Left ventricle myocardium inferior (tissue), 1 donor: ENCODE data around the gene GRIK4. TPM values are rescaled to one million over a fixed set of nuclear protein-coding genes. Genes with fewer than 3 reads are reported as not detected.

Experiments
- DNase-seq: peaks from one replicate; pipeline ENCODE4 v3.0.0-alpha.2; 2020
- H3K27ac ChIP-seq: fragments of 200-600 bp; replicated peaks from 2 replicates; pipeline ENCODE4 v1.8.0; 2021
- H3K27me3 ChIP-seq: fragments of 200-600 bp; 2 replicates; pipeline ENCODE4 v1.8.0; 2021; ENCODE audit warnings: low read depth
- H3K36me3 ChIP-seq: fragments of 200-600 bp; 2 replicates; pipeline ENCODE4 v1.8.0; 2021
- H3K4me1 ChIP-seq: fragments of 200-600 bp; 2 replicates; pipeline ENCODE4 v1.8.0; 2021
- H3K4me3 ChIP-seq: fragments of 200-600 bp; 2 replicates; pipeline ENCODE4 v1.8.0; 2021; ENCODE audit warnings: mild to moderate bottlenecking, moderate library complexity
- H3K9me3 ChIP-seq: fragments of 200-600 bp; replicated peaks from 2 replicates; pipeline ENCODE4 v1.8.0; 2021
- CTCF ChIP-seq: fragments of 200-600 bp; IDR thresholded peaks from 2 replicates; pipeline ENCODE4 v1.8.0; 2021; ENCODE audit warnings: antibody characterized with exemption, mild to moderate bottlenecking, borderline replicate concordance
- intact Hi-C: fragments of 100-400 bp; cut with micrococcal nuclease; formaldehyde crosslinking; loops from one replicate; pipeline ENCODE4 v1.11.0; 2022
- total RNA-seq: library from RNA; stranded (reverse); fragmentation: NEBNext Ultra II Directional; extraction: Animal tissue kit (Norgen Biotek cat#: 25700); gene quantifications from one replicate; pipeline ENCODE4 v1.2.1, GENCODE V29; 2021
- donor health status: DM: no; HTN: yes; CAD: no; lungs with severe emphysema.

GRIK4 gene
- total RNA-seq, 1 donor from 2014 or later: 0.16 TPM

GRCh38 chr11:120587299-120587698 is 75.8 kb downstream of the GRIK4 start:
- Histone ChIP-seq H3K27ac (no peak overlapping the region), H3K9me3 (peaks cover 22% of the 10 kb centered on the region), H3K27me3 (peaks cover 75% of the 10 kb centered on the region), H3K4me3 (no peak overlapping the region), H3K4me1 (no peaks in the 10 kb centered on the region), H3K36me3 (no peaks in the 10 kb centered on the region)
- no peak for DNase-seq
- TF ChIP-seq CTCF: no peak
- intact Hi-C loops: no loop called here

- Histone ChIP-seq H3K4me3 (no peak overlapping the region), H3K36me3 (no peaks in the 10 kb centered on the region), H3K27ac (no peak overlapping the region), H3K9me3 (peaks cover 2% of the 10 kb centered on the region), H3K27me3 (peaks cover 77% of the 10 kb centered on the region), H3K4me1 (no peaks in the 10 kb centered on the region)
- TF ChIP-seq CTCF: no peak
- no peak for DNase-seq
- intact Hi-C loops: no loop called here
Measured at GRCh38 chr11:120589376-120589775, 77.8 kb downstream of the GRIK4 start.

- no peak for DNase-seq
- TF ChIP-seq CTCF: no peak
- intact Hi-C loops: no loop called here
- no peak overlapping the region for H3K4me3 ChIP-seq
- no peak overlapping the region for H3K27ac ChIP-seq
- no peaks in the 10 kb centered on the region for H3K9me3 ChIP-seq
- no peaks in the 10 kb centered on the region for H3K36me3 ChIP-seq
- peaks cover 73% of the 10 kb centered on the region for H3K27me3 ChIP-seq
- H3K4me1 ChIP-seq: no peaks in the 10 kb centered on the region
Measured at GRCh38 chr11:120590472-120590871, 78.9 kb downstream of the GRIK4 start.

GRCh38 chr11:120594746-120595145 is 83.2 kb downstream of the GRIK4 start:
- Histone ChIP-seq H3K27ac (no peak overlapping the region), H3K36me3 (no peaks in the 10 kb centered on the region), H3K4me3 (no peak overlapping the region), H3K27me3 (peaks cover 58% of the 10 kb centered on the region), H3K9me3 (no peaks in the 10 kb centered on the region), H3K4me1 (no peaks in the 10 kb centered on the region)
- intact Hi-C loops: no loop called here
- no peak for DNase-seq
- TF ChIP-seq CTCF: no peak

- TF ChIP-seq CTCF: no peak
- Histone ChIP-seq H3K27me3 (peaks cover 56% of the 10 kb centered on the region), H3K4me3 (no peak overlapping the region), H3K36me3 (no peaks in the 10 kb centered on the region), H3K4me1 (no peaks in the 10 kb centered on the region), H3K9me3 (no peaks in the 10 kb centered on the region), H3K27ac (no peak overlapping the region)
- no peak for DNase-seq
- intact Hi-C loops: no loop called here
Measured at GRCh38 chr11:120595557-120595956, 84.0 kb downstream of the GRIK4 start.
